Measurements from ENCODE around the gene SLC13A5.
"Not testable (repeated sequence)": the region's sequence is repeated elsewhere in the genome, so short reads cannot be mapped to it uniquely, and the experiment has no call there.

Gene SLC13A5

GRCh38 chr17:6666557-6666956, 46.6 kb downstream of the SLC13A5 start:
- in situ Hi-C loops (cut with MboI; ENCODE audit: low sequenced_read_pairs) = loop anchor here (10.0 kb wide), 1 partner anchor 338 kb away; no protein-coding TSS in a partner anchor

DNA sequence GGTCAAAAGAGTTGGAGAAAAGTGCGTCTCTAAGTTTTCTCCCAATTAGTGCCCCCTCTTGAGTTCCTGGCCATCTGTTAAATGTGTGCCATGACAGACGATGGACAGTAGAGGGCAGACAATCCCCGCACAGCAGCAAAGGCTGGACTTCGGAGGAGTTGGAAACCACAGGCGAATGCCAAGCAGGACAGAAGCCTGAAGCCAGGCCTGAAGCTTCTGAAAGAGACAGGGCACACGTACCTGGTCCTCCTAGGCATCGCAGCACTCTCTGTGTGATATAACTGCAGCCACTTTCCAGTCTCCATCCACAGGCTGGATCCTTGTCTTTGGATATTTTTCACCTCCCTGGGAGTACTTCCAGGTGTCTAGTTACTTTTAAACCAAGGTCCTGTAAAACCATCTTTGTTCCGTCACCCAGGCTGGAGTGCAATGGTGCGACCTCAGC, 47.1 kb downstream of the SLC13A5 start:
- in situ Hi-C loops (cut with MboI; ENCODE audit: low sequenced_read_pairs) = loop anchor here (10.0 kb wide), 1 partner anchor 339 kb away; no protein-coding TSS in a partner anchor

GRCh38 chr17:6663200-6663599, 50.0 kb downstream of the SLC13A5 start:
- in situ Hi-C loops (cut with MboI; ENCODE audit: low sequenced_read_pairs) = loop anchor here (10.0 kb wide), 1 partner anchor 342 kb away; no protein-coding TSS in a partner anchor

- in situ Hi-C loops (cut with MboI; ENCODE audit: low sequenced_read_pairs) = loop anchor here (10.0 kb wide), 1 partner anchor 343 kb away; no protein-coding TSS in a partner anchor
Observed at GRCh38 chr17:6661464-6661848, 51.7 kb downstream of the SLC13A5 start.

DNA sequence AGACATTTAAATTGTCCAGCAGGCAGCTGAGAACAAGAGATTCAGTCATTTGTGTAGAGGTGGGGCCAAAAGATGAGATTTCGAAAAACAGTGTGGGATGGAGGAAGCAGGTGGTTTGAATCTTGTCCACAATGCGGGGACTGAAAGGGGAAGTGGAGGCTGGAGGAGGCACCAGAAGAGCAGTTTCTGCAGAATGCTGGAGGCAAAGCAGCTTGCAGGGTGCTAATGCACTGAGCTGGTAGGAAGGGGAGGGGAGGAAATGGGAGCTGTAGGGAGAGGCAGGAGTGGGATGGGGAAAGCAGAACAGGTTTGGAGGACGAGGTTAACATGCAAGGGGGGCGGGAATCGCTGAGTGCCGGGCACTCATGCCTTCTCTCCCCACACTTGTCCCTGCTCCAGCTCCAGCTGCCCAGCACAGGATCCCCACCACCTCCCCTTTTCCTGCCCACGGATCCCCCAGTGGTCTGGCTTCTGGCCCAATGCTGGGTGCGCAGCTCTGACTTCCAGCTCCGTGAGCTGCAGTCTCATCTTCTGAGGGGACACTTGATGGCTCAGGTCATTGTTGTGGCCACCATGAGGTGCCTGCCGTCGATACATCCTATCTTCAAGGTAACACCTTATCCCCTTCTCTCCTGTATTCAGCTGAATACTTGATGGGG, 52.2 kb downstream of the SLC13A5 start:
- in situ Hi-C loops (cut with MboI; ENCODE audit: low sequenced_read_pairs) = loop anchor here (10.0 kb wide), 1 partner anchor 344 kb away; no protein-coding TSS in a partner anchor

- in situ Hi-C loops (cut with MboI; ENCODE audit: low sequenced_read_pairs) = loop anchor here (10.0 kb wide), 1 partner anchor 345 kb away; no protein-coding TSS in a partner anchor
Observed at GRCh38 chr17:6660101-6660500, 53.1 kb downstream of the SLC13A5 start.

DNA sequence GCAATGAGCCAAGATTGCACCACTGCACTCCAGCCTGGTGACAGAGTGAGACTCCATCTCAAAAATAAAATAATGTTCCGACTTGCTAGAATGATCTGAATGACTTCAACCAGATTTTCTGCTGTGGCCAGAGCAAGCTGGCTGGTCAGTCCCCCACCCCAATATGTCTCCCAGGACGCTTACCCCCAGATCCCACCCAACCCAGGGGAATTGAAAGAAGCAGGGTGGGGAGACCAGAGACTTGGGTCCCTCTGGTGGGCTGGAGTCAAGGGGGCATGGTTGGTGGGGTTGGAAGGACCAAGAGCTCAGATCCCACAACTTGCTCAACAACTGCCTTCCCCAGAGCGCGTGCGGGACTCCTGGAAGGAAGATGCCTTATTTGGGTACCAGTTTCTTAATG, 54.8 kb downstream of the SLC13A5 start:
- in situ Hi-C loops (cut with MboI; ENCODE audit: low sequenced_read_pairs) = not testable (repeated sequence)

GRCh38 chr17:6657633-6658287, 55.4 kb downstream of the SLC13A5 start:
- in situ Hi-C loops (cut with MboI; ENCODE audit: low sequenced_read_pairs) = no loop called here

- in situ Hi-C loops (cut with MboI; ENCODE audit: low sequenced_read_pairs) = not testable (repeated sequence)
Observed at GRCh38 chr17:6656797-6657632, 56.2 kb downstream of the SLC13A5 start.

DNA sequence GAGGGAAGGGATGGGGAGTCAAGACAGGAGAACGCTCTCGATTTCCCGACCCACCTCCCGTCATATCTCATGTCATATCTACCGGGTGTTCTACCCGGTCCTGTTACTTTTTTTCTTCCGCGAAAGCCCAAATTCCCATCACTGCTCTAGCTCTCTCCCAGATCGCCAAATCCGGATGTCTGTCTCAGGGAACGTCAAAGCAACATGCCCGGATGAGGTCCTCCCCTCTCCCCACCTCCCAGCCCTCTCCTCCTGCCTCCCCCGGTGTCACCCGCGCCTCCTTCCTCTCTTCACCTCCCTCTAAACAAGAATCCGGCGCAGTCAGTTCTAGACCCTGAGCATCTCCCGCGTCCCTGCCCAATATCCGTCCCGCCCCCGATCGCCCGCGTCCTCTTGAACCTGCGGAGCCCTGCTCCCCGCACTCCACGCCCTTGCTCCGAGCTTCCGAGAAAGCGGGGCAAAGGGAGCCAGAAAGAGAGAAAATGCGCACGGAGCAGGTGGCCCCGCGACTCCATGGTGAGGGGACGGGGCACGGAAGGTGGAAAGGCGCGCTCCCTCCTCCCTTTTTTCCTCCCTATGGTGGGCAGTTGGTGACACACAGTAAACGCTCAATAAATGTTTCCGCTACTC, 57.3 kb downstream of the SLC13A5 start:
- in situ Hi-C loops (cut with MboI; ENCODE audit: low sequenced_read_pairs) = not testable (repeated sequence)

DNA sequence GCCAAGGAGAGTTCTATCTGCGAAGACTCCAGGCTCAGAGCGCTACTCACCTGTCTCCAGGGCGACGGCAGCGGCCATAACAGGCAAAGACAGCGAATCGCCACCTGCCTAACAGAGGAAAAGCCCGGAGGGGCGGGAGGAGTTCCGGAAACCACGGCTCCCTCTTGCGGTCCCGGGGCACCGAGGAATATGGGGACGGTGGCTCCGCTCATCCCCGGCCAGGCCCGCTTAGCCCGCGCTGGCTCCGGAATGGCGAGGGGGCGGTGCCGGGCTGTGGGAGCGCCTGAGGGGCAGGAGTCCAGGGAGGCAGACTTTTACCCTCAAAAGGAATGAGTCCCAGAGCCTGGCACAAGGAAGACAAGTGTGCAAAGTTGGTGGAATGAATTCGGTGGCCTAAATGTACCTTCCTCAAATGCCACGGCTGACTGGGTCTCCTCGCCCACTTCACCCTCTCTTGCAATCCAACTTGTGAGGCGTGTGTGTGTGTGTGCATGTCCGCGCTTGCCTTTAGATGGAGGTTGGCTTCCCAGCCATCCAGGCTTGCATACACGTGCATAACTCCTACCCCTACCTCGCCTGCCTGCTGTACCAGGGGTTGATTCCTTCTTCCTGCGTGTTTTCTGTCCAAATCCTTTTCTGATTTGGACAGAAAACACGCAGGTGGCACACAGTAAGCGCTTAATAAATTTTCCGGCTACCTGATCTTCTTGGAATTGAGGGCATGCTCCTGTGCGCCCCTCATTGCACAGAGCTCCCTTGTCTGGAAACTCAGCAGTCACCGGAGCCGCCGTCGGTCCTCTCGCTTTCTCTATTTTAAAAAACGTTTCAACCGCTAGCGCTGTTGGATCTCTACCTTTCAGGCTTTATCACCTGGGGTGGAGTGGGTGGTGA, 58.1 kb downstream of the SLC13A5 start:
- in situ Hi-C loops (cut with MboI; ENCODE audit: low sequenced_read_pairs) = no loop called here

GRCh38 chr17:6651919-6652452, 61.2 kb downstream of the SLC13A5 start:
- in situ Hi-C loops (cut with MboI; ENCODE audit: low sequenced_read_pairs) = no loop called here

DNA sequence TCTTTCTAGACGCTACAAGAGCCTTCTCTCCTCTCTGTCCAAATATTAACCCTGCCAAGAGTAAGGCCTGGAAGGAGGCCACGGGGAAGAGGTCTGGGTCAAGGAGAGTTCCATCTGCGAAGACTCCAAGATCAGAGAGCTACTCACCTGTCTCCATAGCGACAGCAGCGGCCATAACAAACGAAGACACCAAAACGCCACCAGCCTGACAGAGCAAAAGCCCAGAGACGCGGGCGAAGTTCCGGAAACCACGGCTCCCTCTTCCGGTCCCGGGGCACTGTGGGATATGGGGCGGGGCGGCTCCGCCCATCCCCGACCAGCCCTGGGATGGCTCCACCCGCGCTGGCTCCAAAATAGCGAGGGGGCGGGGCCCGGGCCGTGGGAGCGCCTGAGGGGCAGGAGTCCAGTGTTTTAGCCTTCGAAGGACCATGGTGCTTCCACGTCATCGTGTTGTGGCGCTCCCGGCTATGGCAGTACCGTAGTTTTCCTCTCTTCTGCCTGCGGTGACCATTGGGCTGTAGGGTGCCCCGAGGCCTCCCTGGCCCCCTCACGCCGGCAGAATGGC, 61.7 kb downstream of the SLC13A5 start, which contains the start of the genes C17orf100 and MED31:
Gene C17orf100, plus strand, starts transcription at position 409 of the 565 bp plus-strand sequence. Its CDS starts 152 bp downstream, at position 561.
Gene MED31, minus strand, starts transcription at position 252 of the 565 bp plus-strand sequence. Its CDS starts 77 bp downstream, at position 175.
- in situ Hi-C loops (cut with MboI; ENCODE audit: low sequenced_read_pairs) = no loop called here

DNA sequence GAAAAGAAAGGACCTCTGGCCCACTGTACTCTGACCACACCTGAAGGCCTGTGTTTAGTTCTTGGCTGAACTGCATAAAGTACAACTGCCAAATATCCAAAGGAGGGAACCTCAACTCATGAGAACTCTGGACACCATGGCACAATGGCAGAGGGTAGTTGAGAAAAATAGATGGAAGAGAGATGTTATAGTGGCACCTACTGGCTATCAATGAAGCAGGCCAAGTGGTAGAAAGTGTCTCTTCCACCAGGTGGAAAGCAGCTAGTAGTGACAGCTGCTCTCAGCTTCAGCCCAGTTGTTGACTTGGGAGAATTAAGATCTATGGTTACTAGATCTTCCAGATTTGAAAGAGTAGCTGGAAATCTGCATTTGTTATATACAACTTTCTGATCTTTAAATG, 65.0 kb downstream of the SLC13A5 start:
- in situ Hi-C loops (cut with MboI; ENCODE audit: low sequenced_read_pairs) = no loop called here

GRCh38 chr17:6643451-6644125, 69.6 kb downstream of the SLC13A5 start:
- in situ Hi-C loops (cut with MboI; ENCODE audit: low sequenced_read_pairs) = no loop called here

- in situ Hi-C loops (cut with MboI; ENCODE audit: low sequenced_read_pairs) = no loop called here
Observed at GRCh38 chr17:6642592-6642991, 70.6 kb downstream of the SLC13A5 start.

DNA sequence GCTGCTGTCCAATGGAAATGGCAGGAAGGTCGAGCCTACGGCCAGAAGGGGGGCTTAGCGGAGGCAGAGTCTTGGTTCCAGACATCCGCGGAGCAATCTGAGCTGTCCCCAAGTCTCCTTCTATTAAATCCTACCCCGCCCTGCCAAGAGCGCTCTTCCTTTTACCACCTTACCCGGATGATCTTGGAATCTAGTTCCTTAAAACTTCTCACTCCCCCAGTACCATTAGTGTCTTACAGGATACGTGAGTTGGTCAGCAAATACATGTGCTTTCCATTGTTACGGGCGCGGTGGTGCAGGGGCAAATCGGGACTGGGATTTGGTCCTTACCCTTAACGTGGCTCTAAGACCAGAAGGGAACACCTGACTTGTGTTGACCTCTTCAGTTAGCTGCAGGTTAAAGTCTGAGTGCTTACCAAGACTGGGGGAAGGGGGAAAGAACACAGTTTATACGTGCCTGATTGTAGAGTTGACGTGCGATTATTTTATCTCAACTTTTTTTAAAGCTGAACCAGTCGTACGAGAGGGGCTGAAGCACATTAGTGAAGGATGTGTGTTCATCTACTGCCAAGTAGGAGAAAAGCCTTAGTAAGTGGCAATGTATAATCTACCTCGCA, 71.8 kb downstream of the SLC13A5 start:
- in situ Hi-C loops (cut with MboI; ENCODE audit: low sequenced_read_pairs) = no loop called here

Measured in HL-60/S4 (cell line).